ENCODE results near the gene TET2.

The TET2 gene

GRCh38 chr4:105120626-105121025, 26.1 kb upstream of the TET2 start:
- Histone ChIP-seq H3K79me2 (no peaks in the 10 kb centered on the region), H3K36me3 (ENCODE audit: control insufficient read depth, insufficient read depth, low read length) (no peaks in the 10 kb centered on the region), H3K4me1 (no peaks in the 10 kb centered on the region), H3K9ac (no peak overlapping the region), H3K9me3 (ENCODE audit: control insufficient read depth, low read length) (no peaks in the 10 kb centered on the region), H2AFZ (no peak overlapping the region), H3K27ac (no peak overlapping the region), H3K27me3 (ENCODE audit: control insufficient read depth, insufficient read depth, low read length) (no peaks in the 10 kb centered on the region), H3K4me3 (ENCODE audit: low read depth, low read length) (no peak overlapping the region), H3K4me2 (ENCODE audit: low read length) (no peak overlapping the region)
- TF ChIP-seq, protein P1, sequence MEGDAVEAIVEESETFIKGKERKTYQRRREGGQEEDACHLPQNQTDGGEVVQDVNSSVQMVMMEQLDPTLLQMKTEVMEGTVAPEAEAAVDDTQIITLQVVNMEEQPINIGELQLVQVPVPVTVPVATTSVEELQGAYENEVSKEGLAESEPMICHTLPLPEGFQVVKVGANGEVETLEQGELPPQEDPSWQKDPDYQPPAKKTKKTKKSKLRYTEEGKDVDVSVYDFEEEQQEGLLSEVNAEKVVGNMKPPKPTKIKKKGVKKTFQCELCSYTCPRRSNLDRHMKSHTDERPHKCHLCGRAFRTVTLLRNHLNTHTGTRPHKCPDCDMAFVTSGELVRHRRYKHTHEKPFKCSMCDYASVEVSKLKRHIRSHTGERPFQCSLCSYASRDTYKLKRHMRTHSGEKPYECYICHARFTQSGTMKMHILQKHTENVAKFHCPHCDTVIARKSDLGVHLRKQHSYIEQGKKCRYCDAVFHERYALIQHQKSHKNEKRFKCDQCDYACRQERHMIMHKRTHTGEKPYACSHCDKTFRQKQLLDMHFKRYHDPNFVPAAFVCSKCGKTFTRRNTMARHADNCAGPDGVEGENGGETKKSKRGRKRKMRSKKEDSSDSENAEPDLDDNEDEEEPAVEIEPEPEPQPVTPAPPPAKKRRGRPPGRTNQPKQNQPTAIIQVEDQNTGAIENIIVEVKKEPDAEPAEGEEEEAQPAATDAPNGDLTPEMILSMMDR (IDR thresholded peaks at IDR 0.05), result no peak

- no peaks in the 10 kb centered on the region for H3K9me3 ChIP-seq (ENCODE audit: control insufficient read depth, low read length)
- no peak overlapping the region for H2AFZ ChIP-seq
- H3K4me2 ChIP-seq (ENCODE audit: low read length), result no peak overlapping the region
- H3K4me3 ChIP-seq (ENCODE audit: low read depth, low read length), result no peak overlapping the region
- H3K36me3 ChIP-seq (ENCODE audit: control insufficient read depth, insufficient read depth, low read length), result no peaks in the 10 kb centered on the region
- no peaks in the 10 kb centered on the region for H3K79me2 ChIP-seq
- H3K27ac ChIP-seq, result no peak overlapping the region
- H3K4me1 ChIP-seq, result no peaks in the 10 kb centered on the region
- no peak overlapping the region for H3K9ac ChIP-seq
- TF ChIP-seq, protein P1 (IDR thresholded peaks at IDR 0.05), result no peak
- H3K27me3 ChIP-seq (ENCODE audit: control insufficient read depth, insufficient read depth, low read length), result no peaks in the 10 kb centered on the region
Measured at GRCh38 chr4:105122350-105122749, 24.3 kb upstream of the TET2 start.

- no peaks in the 10 kb centered on the region for H3K4me1 ChIP-seq
- no peaks in the 10 kb centered on the region for H3K79me2 ChIP-seq
- no peak overlapping the region for H3K4me2 ChIP-seq (ENCODE audit: low read length)
- no peaks in the 10 kb centered on the region for H3K9me3 ChIP-seq (ENCODE audit: control insufficient read depth, low read length)
- no peak overlapping the region for H3K9ac ChIP-seq
- H3K27ac ChIP-seq, result no peak overlapping the region
- TF ChIP-seq, protein P1 (IDR thresholded peaks at IDR 0.05), result no peak
- no peak overlapping the region for H3K4me3 ChIP-seq (ENCODE audit: low read depth, low read length)
- no peaks in the 10 kb centered on the region for H3K27me3 ChIP-seq (ENCODE audit: control insufficient read depth, insufficient read depth, low read length)
- H2AFZ ChIP-seq, result no peak overlapping the region
- no peaks in the 10 kb centered on the region for H3K36me3 ChIP-seq (ENCODE audit: control insufficient read depth, insufficient read depth, low read length)
Measured at GRCh38 chr4:105126311-105127169, 20.1 kb upstream of the TET2 start.

GRCh38 chr4:105127170-105127445, 19.6 kb upstream of the TET2 start:
- H3K4me2 ChIP-seq (ENCODE audit: low read length), result no peak overlapping the region
- TF ChIP-seq, protein P1 (IDR thresholded peaks at IDR 0.05), result no peak
- no peaks in the 10 kb centered on the region for H3K79me2 ChIP-seq
- no peaks in the 10 kb centered on the region for H3K9me3 ChIP-seq (ENCODE audit: control insufficient read depth, low read length)
- H3K9ac ChIP-seq, result no peak overlapping the region
- H3K27me3 ChIP-seq (ENCODE audit: control insufficient read depth, insufficient read depth, low read length), result no peaks in the 10 kb centered on the region
- H3K4me1 ChIP-seq, result no peaks in the 10 kb centered on the region
- no peak overlapping the region for H3K27ac ChIP-seq
- no peak overlapping the region for H2AFZ ChIP-seq
- no peaks in the 10 kb centered on the region for H3K36me3 ChIP-seq (ENCODE audit: control insufficient read depth, insufficient read depth, low read length)
- no peak overlapping the region for H3K4me3 ChIP-seq (ENCODE audit: low read depth, low read length)

- Histone ChIP-seq H3K9me3 (ENCODE audit: control insufficient read depth, low read length) (no peaks in the 10 kb centered on the region), H3K27ac (no peak overlapping the region), H3K9ac (no peak overlapping the region), H3K27me3 (ENCODE audit: control insufficient read depth, insufficient read depth, low read length) (no peaks in the 10 kb centered on the region), H3K79me2 (no peaks in the 10 kb centered on the region), H2AFZ (no peak overlapping the region), H3K4me1 (no peaks in the 10 kb centered on the region), H3K36me3 (ENCODE audit: control insufficient read depth, insufficient read depth, low read length) (no peaks in the 10 kb centered on the region), H3K4me2 (ENCODE audit: low read length) (no peak overlapping the region), H3K4me3 (ENCODE audit: low read depth, low read length) (no peak overlapping the region)
- TF ChIP-seq, protein P1 (IDR thresholded peaks at IDR 0.05), result no peak
Measured at GRCh38 chr4:105128208-105128607, 18.5 kb upstream of the TET2 start.
